T-cell (primary cell): ENCODE data around the gene COL23A1. TPM values are rescaled to one million over a fixed set of nuclear protein-coding genes. Genes with fewer than 3 reads are reported as not detected.

Source experiments
- ATAC-seq, 4 experiments: fragments of 200-7000 bp in 3 of 4; fragments of 150-1000 bp in 1 of 4; cut with Tn5 transposase; replicated peaks in 1 of 4; 1 replicate in 3 of 4; 2 replicates in 1 of 4; pipeline ENCODE4 v1.10.0; 2021; ENCODE audit warnings: moderate library complexity in 3 of 4, mild to moderate bottlenecking in 2 of 4, moderate number of reproducible peaks in 1 of 4
- CTCF ChIA-PET, 2 donors: fragments of 300-600 bp; sonication (Branson Sonifier 250); formaldehyde crosslinking; loops; one replicate each; lab custom pipeline; 2022; ENCODE audit warnings: antibody characterized with exemption in 2 of 2; lab: Charles Lee
- POLR2A ChIA-PET, 2 donors: fragments of 300-600 bp; sonication (Branson Sonifier 250); formaldehyde crosslinking; loops; one replicate each; lab custom pipeline; 2022; ENCODE audit warnings: antibody characterized with exemption in 2 of 2; lab: Charles Lee
- DNase-seq, 35 experiments: peaks; one replicate each; pipeline versions ENCODE4 v3.0.0 to v3.0.0-alpha.2; 2013 to 2023
- H3K27ac ChIP-seq: one replicate; pipeline ENCODE4 v1.5.1; 2013; ENCODE audit warnings: low read length
- H3K27me3 ChIP-seq, 2 experiments: replicated peaks in 1 of 2; 1 replicate in 1 of 2; 2 replicates in 1 of 2; pipeline versions ENCODE4 v1.6.1 to v1.7.0; 2013; ENCODE audit warnings: low read length in 1 of 2, mixed read lengths in 1 of 2; ENCODE audit not compliant: control insufficient read depth in 2 of 2, insufficient read depth in 2 of 2; ENCODE audit errors: extremely low read depth in 1 of 2
- H3K36me3 ChIP-seq, 2 donors: 1 replicate in 1 of 2; 2 replicates in 1 of 2; pipeline versions ENCODE4 v1.6.1 to v1.7.0; 2013; ENCODE audit warnings: low read length in 1 of 2; ENCODE audit not compliant: control insufficient read depth in 2 of 2, insufficient read depth in 1 of 2; ENCODE audit errors: extremely low read depth in 1 of 2
- H3K4me1 ChIP-seq, 2 experiments: 1 replicate in 1 of 2; 2 replicates in 1 of 2; pipeline versions ENCODE4 v1.6.1 to v1.7.0; 2013; ENCODE audit warnings: low read length in 2 of 2, mixed read lengths in 1 of 2; ENCODE audit not compliant: insufficient read depth in 2 of 2, control insufficient read depth in 1 of 2; ENCODE audit errors: extremely low read depth in 1 of 2
- H3K4me3 ChIP-seq, 2 donors: 1 replicate in 1 of 2; 2 replicates in 1 of 2; pipeline versions ENCODE4 v1.5.1 to v1.7.0; 2013; ENCODE audit warnings: mild to moderate bottlenecking in 2 of 2, low read length in 1 of 2, moderate library complexity in 1 of 2; ENCODE audit not compliant: control insufficient read depth in 1 of 2; ENCODE audit errors: extremely low read depth in 1 of 2
- H3K9me3 ChIP-seq: 2 replicates; pipeline ENCODE4 v1.7.0; 2013
- H3K27ac Mint-ChIP-seq, 2 donors: one replicate each; pipeline ENCODE4 v1.8.0; 2020 to 2021; ENCODE audit warnings: mild to moderate bottlenecking in 2 of 2, mixed read lengths in 2 of 2
- H3K27me3 Mint-ChIP-seq, 2 donors: one replicate each; pipeline ENCODE4 v1.8.0; 2021 to 2022; ENCODE audit warnings: mixed read lengths in 2 of 2
- H3K36me3 Mint-ChIP-seq: one replicate; pipeline ENCODE4 v1.8.0; 2021; ENCODE audit warnings: mixed read lengths
- H3K4me1 Mint-ChIP-seq, 3 donors: one replicate each; pipeline ENCODE4 v1.8.0; 2020 to 2022; ENCODE audit warnings: mixed read lengths in 3 of 3, mild to moderate bottlenecking in 1 of 3
- H3K4me3 Mint-ChIP-seq, 3 donors: one replicate each; pipeline ENCODE4 v1.8.0; 2020 to 2022; ENCODE audit warnings: mild to moderate bottlenecking in 3 of 3, mixed read lengths in 3 of 3, moderate library complexity in 3 of 3
- H3K9me3 Mint-ChIP-seq, 3 donors: one replicate each; pipeline ENCODE4 v1.8.0; 2020 to 2022; ENCODE audit warnings: mixed read lengths in 3 of 3
- WGBS: methylation state at CpG from one replicate; pipeline ENCODE4 v1.1.5; 2013; ENCODE audit warnings: missing lambda C conversion rate; ENCODE audit not compliant: insufficient coverage; 5-methylcytosine and 5-hydroxymethylcytosine counted together
- total RNA-seq, 35 experiments: library from RNA in 6 of 35; stranded (reverse) in 6 of 35; fragments of 120-200 nt in 1 of 35; gene quantifications; one replicate each; pipeline versions ENCODE4 v1.2.1 to v1.2.4 and lab custom pipeline; 2013 to 2026

COL23A1 gene
- total RNA-seq, 5 donors from 2014 or later (not counting 1 experiment from before 2014, with no cell fraction given) = 0.07 to 0.13 TPM; not detected in 3

DNA sequence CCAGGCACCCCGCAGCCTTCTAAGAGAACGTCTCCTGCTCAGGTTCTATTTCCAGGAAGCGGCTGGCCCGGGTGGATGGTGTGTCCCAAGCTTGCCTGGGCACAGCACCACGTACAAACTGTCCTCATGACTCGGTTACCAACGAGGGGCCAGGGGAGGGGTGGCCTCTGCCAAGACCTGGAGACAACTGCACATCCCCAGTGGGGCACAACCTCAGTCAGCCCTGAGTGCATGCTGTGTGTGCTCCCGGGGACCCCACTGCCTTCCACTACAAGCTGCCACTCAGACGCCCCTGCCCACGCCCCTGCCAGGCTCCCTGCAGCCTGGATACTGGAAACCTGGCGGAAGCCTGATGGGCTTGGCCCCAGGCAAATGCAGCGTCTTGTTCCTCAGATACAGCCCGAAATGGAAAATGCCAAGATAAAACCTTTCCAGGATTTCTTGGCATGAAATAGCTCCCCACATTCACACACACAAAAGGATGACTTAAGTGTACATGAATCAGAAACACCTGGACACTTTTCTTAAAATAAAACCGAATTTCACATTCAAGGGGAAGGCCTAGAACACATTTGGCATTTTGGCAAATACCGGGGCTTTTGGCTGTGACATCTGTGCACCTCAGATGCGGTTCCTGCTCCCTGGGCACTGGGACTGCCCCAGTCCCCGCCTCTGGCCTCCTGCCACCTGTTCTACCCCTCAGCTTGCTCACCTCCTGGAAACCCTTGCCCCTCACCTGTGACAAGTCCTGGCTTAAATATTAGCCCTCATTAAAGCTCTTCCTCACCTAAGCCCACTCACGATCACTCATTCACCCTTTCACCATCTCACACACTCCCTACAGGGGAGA, 62.5 kb downstream of the COL23A1 start:
- Histone ChIP-seq H3K9me3 (no peaks in the 10 kb centered on the region), H3K4me3 (no peak overlapping the region), H3K27me3 (peaks cover 0 to 10% of the 10 kb centered on the region in 2 experiments), H3K36me3 (no peaks in the 10 kb centered on the region), H3K27ac (no peak overlapping the region), H3K4me1 (no peaks in the 10 kb centered on the region)
- Mint-ChIP-seq H3K27me3 (peaks cover 0 to 1% of the 10 kb centered on the region in 2 donors), H3K4me3 (no peak overlapping the region), H3K4me1 (no peaks in the 10 kb centered on the region), H3K36me3 (no peaks in the 10 kb centered on the region), H3K27ac (no peak overlapping the region), H3K9me3 (no peaks in the 10 kb centered on the region)
- POLR2A ChIA-PET = no interaction called here
- ATAC-seq (no peak), DNase-seq (no peak)
- 73% methylated on average over 14 of the region's 18 CpGs for WGBS
- CTCF ChIA-PET = no interaction called here

DNA sequence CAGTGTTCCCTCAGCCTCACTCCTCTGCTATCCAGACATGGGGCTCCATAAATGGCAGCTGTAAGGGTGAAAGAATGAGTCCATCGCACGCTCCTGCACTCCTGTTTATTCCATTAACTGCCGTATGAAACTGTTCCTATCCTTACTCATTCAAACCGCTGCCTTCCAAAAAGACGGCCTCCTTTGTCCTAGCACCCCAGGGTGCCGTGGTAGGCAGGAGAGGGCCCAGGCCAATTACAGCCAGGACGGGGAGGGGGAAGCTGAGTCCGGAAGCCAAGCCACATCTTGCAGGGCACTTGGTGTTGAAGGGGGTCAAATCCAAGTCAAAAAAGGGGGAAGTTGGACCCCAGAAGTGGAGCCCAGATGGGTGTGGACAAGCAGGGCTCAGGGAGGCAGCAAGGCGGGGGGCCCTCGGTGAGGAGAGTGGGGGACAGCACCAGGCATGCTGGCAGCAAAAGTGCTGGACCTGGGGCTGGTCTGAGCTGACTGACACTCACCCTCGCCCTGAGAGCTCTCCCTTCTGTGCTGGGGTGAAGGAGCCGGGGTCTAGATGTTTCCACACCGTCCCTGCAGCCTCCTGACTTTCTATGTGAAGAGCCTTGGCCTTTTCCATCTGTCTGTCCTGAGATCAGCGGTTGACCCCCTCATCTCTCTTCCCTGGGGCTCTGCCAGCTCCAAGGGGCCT, 63.3 kb downstream of the COL23A1 start:
- Mint-ChIP-seq H3K4me1 (no peaks in the 10 kb centered on the region), H3K27me3 (peaks cover 1 to 3% of the 10 kb centered on the region in 2 donors), H3K4me3 (no peak overlapping the region), H3K36me3 (no peaks in the 10 kb centered on the region), H3K9me3 (no peaks in the 10 kb centered on the region), H3K27ac (no peak overlapping the region)
- DNase-seq (no peak), ATAC-seq (no peak)
- Histone ChIP-seq H3K4me3 (no peak overlapping the region), H3K27me3 (peaks cover 0 to 5% of the 10 kb centered on the region in 2 experiments), H3K27ac (no peak overlapping the region), H3K4me1 (no peaks in the 10 kb centered on the region), H3K9me3 (no peaks in the 10 kb centered on the region), H3K36me3 (no peaks in the 10 kb centered on the region)
- WGBS = 75% methylated on average over 9 of the region's 14 CpGs
- ChIA-PET CTCF (no interaction called here), POLR2A (no interaction called here)

DNA sequence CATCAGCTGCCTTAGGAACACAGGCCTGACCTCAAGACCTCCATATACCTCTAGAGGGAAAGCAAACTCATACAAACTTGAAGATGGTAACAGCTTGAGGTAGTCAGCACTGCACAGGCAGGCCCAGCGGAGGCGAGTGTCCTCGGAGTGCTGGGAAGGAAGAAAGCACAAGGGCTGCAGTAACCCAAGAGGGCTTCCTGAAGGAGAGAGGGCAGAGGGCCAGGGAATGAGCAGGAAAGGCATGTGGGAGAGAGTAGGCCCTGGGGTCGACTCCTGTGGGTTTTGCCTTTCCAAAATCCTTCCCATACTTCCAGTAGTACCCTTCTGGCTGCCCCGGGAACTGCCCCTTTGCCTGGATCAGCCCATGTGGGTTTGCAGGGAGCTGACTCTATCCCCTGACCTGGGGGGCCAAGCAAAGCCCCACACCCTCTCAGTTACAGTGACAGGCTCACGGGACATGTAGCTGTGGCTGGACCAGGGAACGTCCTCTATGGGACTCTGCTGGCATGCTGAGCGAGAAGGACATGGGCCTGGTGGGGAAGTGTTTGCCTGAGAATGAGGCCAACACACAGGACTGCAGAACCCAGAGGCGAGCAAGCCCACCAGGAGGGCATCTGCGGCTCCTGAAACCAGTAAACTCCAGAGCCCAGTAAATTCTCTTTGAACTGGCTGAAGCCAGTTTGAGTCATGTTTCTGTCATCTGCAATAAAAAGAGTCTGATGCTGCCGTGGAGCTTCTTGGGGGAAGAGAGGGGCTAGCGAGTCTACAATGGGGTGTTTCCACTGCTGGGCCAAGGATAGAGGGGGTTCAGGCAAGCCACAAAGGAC, 64.1 kb downstream of the COL23A1 start:
- CTCF ChIA-PET = no interaction called here
- no peaks in the 10 kb centered on the region for H3K4me1 Mint-ChIP-seq
- no peak overlapping the region for H3K27ac ChIP-seq
- 77% methylated on average over 9 of the region's 12 CpGs for WGBS
- no peaks in the 10 kb centered on the region for H3K36me3 Mint-ChIP-seq
- no peaks in the 10 kb centered on the region for H3K36me3 ChIP-seq
- no peaks in the 10 kb centered on the region for H3K4me1 ChIP-seq
- POLR2A ChIA-PET = no interaction called here
- H3K4me3 ChIP-seq = no peak overlapping the region
- H3K27me3 ChIP-seq = peaks cover 0 to 3% of the 10 kb centered on the region in 2 experiments
- DNase-seq = no peak
- H3K4me3 Mint-ChIP-seq = no peak overlapping the region
- ATAC-seq = no peak
- no peaks in the 10 kb centered on the region for H3K9me3 ChIP-seq
- no peaks in the 10 kb centered on the region for H3K9me3 Mint-ChIP-seq
- no peak overlapping the region for H3K27ac Mint-ChIP-seq
- peaks cover 1 to 5% of the 10 kb centered on the region in 2 donors for H3K27me3 Mint-ChIP-seq

GRCh38 chr5:178524093-178524882, 65.9 kb downstream of the COL23A1 start:
- POLR2A ChIA-PET = no interaction called here

DNA sequence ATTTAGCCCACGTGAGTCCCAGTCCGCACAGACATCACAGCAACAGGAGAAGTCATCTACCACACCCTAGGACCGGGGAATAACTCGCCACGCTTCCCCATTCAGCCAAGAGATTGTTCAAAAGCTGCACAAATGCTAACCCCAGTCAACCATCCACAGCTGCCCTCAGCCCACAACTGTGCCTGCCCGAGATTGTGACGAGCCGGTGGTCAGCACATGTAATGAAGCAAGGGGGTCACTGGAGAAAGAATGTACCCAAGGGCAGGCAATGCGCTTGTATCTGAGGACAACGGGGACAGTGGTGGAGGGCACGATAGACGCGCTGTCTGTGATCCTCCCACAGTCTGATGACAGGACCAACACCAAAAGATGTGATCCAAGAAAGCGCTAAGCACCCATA, 67.8 kb downstream of the COL23A1 start:
- H3K36me3 Mint-ChIP-seq = no peaks in the 10 kb centered on the region
- DNase-seq = no peak
- WGBS = 93% methylated on average over 12 of the region's 14 CpGs

More at GRCh38 chr5:178524093-178524882, 65.9 kb downstream of the COL23A1 start:
- Histone ChIP-seq H3K9me3 (no peaks in the 10 kb centered on the region), H3K36me3 (no peaks in the 10 kb centered on the region), H3K4me3 (no peak overlapping the region), H3K4me1 (no peaks in the 10 kb centered on the region), H3K27ac (no peak overlapping the region), H3K27me3 (peaks cover 0 to 4% of the 10 kb centered on the region in 2 experiments)
- Mint-ChIP-seq H3K27me3 (peaks cover 0 to 9% of the 10 kb centered on the region in 2 donors), H3K27ac (no peak overlapping the region), H3K36me3 (no peaks in the 10 kb centered on the region), H3K9me3 (no peaks in the 10 kb centered on the region), H3K4me3 (no peak overlapping the region), H3K4me1 (no peaks in the 10 kb centered on the region)
- ATAC-seq = no peak
- DNase-seq = no peak
- CTCF ChIA-PET = no interaction called here
- 80% methylated on average over 7 of the region's 10 CpGs for WGBS

More for the DNA sequence above, 67.8 kb downstream of the COL23A1 start:
- H3K27ac ChIP-seq = no peak overlapping the region
- H3K27me3 ChIP-seq = peaks cover 0 to 5% of the 10 kb centered on the region in 2 experiments
- H3K4me1 Mint-ChIP-seq = no peaks in the 10 kb centered on the region
- H3K36me3 ChIP-seq = no peaks in the 10 kb centered on the region
- no peak overlapping the region for H3K4me3 Mint-ChIP-seq
- POLR2A ChIA-PET = no interaction called here
- H3K4me1 ChIP-seq = no peaks in the 10 kb centered on the region
- H3K27me3 Mint-ChIP-seq = peaks cover 0 to 9% of the 10 kb centered on the region in 2 donors
- no peak for ATAC-seq
- no peaks in the 10 kb centered on the region for H3K9me3 Mint-ChIP-seq
- no peak overlapping the region for H3K4me3 ChIP-seq
- CTCF ChIA-PET = no interaction called here
- H3K27ac Mint-ChIP-seq = no peak overlapping the region
- no peaks in the 10 kb centered on the region for H3K9me3 ChIP-seq
